K562 (cell line): ENCODE data around the gene PCCB. TPM values are rescaled to one million over a fixed set of nuclear protein-coding genes. Genes with fewer than 3 reads are reported as not detected.

Experiments used
- BCOR ChIP-seq: fragments of 450-650 bp; IDR thresholded peaks from 2 replicates; pipeline ENCODE4 v1.6.1; 2016
- HSF4 ChIP-seq: fragments of 250-450 bp; sonication (Bioruptor Pico); IDR thresholded peaks from 2 replicates; pipeline ENCODE4 v2.1.2; 2022; ENCODE audit warnings: mild to moderate bottlenecking, moderate library complexity, borderline replicate concordance
- NR2C1 ChIP-seq, 2 experiments: fragments of 450-650 bp; IDR thresholded peaks; 2 replicates each; pipeline ENCODE4 v1.6.1; 2017; ENCODE audit warnings: mild to moderate bottlenecking in 2 of 2, antibody characterized with exemption in 1 of 2, inconsistent platforms in 1 of 2, missing compliant biosample characterization in 1 of 2, missing genetic modification characterization in 1 of 2
- SRSF9 ChIP-seq: fragments of 200-400 bp; formaldehyde crosslinking; IDR thresholded peaks from 2 replicates; pipeline ENCODE4 v1.6.1; 2017; ENCODE audit warnings: low read depth, low read length, borderline replicate concordance
- ZBTB12 ChIP-seq: fragments of 250-450 bp; sonication (Bioruptor Pico); IDR thresholded peaks from 2 replicates; pipeline ENCODE4 v1.4.0; 2020
- ZNF449 ChIP-seq: fragments of 250-450 bp; sonication (Bioruptor Pico); IDR thresholded peaks from 2 replicates; pipeline ENCODE4 v1.8.0; 2022; ENCODE audit warnings: moderate library complexity, mild to moderate bottlenecking, inconsistent platforms
- polyA plus RNA-seq, 8 experiments: library from polyadenylated mRNA; depleted of rRNA in 4 of 8; stranded (reverse) in 5 of 8; unstranded in 3 of 8; fragments of >200 nt; fragmentation: Nextera tagmentation in 2 of 8; fragmentation: Illumina TruSeq in 1 of 8; extraction: Ambion mirVana in 2 of 8; extraction: Trizol in 1 of 8; gene quantifications; 2 replicates each; pipeline versions ENCODE4 v1.2.1 to v1.2.3, GENCODE V29; 2011 to 2014; ENCODE audit warnings: inconsistent platforms in 1 of 8, missing spikeins in 1 of 8
- total RNA-seq, 7 experiments: library from RNA; depleted of rRNA in 6 of 7; stranded (reverse); fragments of >200 nt in 6 of 7; fragmentation: Illumina TruSeq in 2 of 7; extraction: Trizol in 2 of 7; gene quantifications; 2 replicates each; pipeline versions ENCODE4 v1.2.1 to v1.2.3, GENCODE V29; 2011 to 2021; ENCODE audit warnings: low replicate concordance in 1 of 7
- TF ChIP-seq, protein P1 (sequence below): sonication (generic); formaldehyde crosslinking; IDR thresholded peaks from 2 replicates; pipeline ENCODE4 v1.8.1; 2023; ENCODE audit warnings: mild to moderate bottlenecking, missing genetic modification reagents

Gene PCCB
- total and polyA plus RNA-seq, 9 of the 15 experiments (the other 6 are each of a cell fraction or from before 2014, with no cell fraction given): 69.5 to 173 (median 92.8) TPM

DNA sequence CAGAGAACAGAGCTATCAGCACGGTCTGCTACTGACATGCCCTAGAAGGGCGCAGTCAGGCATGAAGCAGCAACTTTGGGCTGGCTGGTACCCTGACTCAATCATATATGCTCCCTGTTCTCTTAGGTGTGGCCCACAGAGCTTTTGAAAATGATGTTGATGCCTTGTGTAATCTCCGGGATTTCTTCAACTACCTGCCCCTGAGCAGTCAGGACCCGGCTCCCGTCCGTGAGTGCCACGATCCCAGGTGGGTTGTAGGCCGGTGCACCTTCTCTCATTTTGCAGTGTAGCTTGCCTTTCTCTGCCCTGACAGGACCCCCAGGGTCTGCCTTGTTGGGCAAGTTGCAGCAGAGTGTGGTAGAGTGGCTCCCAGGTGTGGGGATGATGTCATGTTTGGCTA, 47.7 kb downstream of the PCCB start (continued):
- no peak for TF ChIP-seq SRSF9
- TF ChIP-seq NR2C1 (IDR thresholded peaks at IDR 0.05): no peak
- TF ChIP-seq NR2C1 (tag; IDR thresholded peaks at IDR 0.05): no peak
- TF ChIP-seq BCOR: no peak
- TF ChIP-seq, protein P1, sequence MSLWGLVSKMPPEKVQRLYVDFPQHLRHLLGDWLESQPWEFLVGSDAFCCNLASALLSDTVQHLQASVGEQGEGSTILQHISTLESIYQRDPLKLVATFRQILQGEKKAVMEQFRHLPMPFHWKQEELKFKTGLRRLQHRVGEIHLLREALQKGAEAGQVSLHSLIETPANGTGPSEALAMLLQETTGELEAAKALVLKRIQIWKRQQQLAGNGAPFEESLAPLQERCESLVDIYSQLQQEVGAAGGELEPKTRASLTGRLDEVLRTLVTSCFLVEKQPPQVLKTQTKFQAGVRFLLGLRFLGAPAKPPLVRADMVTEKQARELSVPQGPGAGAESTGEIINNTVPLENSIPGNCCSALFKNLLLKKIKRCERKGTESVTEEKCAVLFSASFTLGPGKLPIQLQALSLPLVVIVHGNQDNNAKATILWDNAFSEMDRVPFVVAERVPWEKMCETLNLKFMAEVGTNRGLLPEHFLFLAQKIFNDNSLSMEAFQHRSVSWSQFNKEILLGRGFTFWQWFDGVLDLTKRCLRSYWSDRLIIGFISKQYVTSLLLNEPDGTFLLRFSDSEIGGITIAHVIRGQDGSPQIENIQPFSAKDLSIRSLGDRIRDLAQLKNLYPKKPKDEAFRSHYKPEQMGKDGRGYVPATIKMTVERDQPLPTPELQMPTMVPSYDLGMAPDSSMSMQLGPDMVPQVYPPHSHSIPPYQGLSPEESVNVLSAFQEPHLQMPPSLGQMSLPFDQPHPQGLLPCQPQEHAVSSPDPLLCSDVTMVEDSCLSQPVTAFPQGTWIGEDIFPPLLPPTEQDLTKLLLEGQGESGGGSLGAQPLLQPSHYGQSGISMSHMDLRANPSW (CRISPR knock-in tag): no peak
- no peak for TF ChIP-seq ZNF449 (CRISPR knock-in tag)
- no peak for TF ChIP-seq ZBTB12 (CRISPR knock-in tag)
- no peak for TF ChIP-seq HSF4 (CRISPR knock-in tag)
